HG03139 (cell line): ENCODE results near the gene OR52B2.
"Not testable (repeated sequence)": the region's sequence is repeated elsewhere in the genome, so short reads cannot be mapped to it uniquely, and the experiment has no call there.

Experiments
- ATAC-seq: cut with Tn5 transposase; IDR thresholded peaks from one replicate; pipeline ENCODE4 v1.9.1; 2021; ENCODE audit not compliant: unreplicated experiment

The OR52B2 gene

GRCh38 chr11:6156628-6157359, 13.3 kb downstream of the OR52B2 start:
- no peak for ATAC-seq

GRCh38 chr11:6152126-6152525, 18.0 kb downstream of the OR52B2 start:
- no peak for ATAC-seq

GRCh38 chr11:6151117-6151516, 19.0 kb downstream of the OR52B2 start:
- ATAC-seq: no peak

- not testable (repeated sequence) for ATAC-seq
Observed at GRCh38 chr11:6143737-6144136, 26.4 kb downstream of the OR52B2 start.

- no peak for ATAC-seq
Observed at GRCh38 chr11:6142936-6143335, 27.2 kb downstream of the OR52B2 start.

GRCh38 chr11:6135936-6136335, 34.2 kb downstream of the OR52B2 start:
- ATAC-seq: not testable (repeated sequence)

GRCh38 chr11:6132431-6132830, 37.7 kb downstream of the OR52B2 start:
- ATAC-seq: no peak

GRCh38 chr11:6129635-6130034, 40.5 kb downstream of the OR52B2 start:
- ATAC-seq: no peak

GRCh38 chr11:6129011-6129410, 41.1 kb downstream of the OR52B2 start:
- ATAC-seq: no peak

GRCh38 chr11:6127881-6128280, 42.2 kb downstream of the OR52B2 start:
- ATAC-seq: no peak

GRCh38 chr11:6124245-6124644, 45.9 kb downstream of the OR52B2 start:
- ATAC-seq: no peak
